ENCODE measurements around the gene SLC46A3.

Gene SLC46A3

DNA sequence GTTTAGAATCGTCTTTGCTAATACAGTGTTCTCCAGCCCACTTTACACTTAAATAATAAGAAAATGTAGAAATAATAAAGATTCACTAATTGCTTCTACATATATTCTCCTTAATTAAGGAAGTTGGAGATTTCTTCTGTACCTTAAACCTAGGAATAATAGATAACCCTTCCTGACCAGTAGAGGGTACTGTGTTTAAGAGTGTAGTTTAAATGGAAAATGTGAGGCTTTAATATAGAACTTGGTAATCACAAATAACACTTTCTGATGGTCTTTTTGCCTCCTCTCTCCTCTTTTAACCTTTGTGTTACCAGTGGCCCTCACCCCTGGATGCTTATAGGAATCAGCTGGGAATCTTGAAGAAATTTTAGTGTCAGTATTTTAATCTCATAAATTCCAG is 39.1 kb downstream of the SLC46A3 start:
- DNase-seq, result no peak

DNA sequence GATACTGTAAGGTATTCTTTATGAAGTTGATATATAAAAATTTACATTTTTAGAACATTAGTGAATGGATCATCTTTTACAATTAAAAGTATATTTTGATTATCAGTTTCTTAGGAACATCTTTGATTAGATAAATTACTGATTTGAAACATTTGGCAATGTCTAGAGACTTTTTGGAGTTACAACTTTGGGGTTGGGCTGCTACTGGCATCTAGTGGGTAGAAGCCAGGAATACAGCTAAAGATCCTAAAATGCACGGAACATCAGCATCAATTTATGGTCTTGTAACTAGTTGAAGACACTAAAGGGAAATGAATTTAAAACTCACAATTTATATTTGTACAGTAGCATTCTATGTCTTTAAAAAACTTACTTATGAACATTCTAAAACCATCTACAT is 40.0 kb downstream of the SLC46A3 start:
- no peak for DNase-seq

DNA sequence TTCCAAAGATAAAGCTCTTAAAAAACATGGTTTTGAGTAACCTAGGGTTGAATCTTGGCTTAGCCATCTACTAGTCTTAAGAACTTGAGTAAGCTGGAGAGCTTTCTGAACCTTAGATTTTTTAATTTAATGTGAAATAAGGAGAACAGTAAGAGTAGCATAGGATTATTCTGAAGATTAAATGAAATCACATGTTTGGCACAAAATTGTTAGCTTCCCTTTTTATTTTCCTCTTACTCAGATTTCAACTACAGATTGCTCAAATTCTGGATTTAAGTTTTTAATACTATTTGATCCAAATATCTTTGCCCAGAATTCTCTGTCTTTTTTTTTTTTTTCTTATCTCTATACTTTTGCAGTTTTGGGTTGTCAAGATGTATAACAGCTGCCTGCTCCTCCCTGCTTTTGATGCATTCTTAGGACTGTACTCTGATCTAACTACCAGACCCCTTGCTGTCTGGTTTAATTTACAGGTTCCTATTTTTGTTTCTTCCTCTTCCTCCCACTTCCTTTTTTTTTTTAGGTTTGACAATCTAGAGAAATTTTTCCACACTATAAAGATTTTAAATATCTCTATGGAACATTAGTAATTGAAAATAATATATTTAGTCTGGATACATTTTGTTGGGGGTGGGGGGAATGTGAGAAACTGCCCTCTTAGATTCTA is 47.5 kb downstream of the SLC46A3 start:
- DNase-seq, result no peak

DNA sequence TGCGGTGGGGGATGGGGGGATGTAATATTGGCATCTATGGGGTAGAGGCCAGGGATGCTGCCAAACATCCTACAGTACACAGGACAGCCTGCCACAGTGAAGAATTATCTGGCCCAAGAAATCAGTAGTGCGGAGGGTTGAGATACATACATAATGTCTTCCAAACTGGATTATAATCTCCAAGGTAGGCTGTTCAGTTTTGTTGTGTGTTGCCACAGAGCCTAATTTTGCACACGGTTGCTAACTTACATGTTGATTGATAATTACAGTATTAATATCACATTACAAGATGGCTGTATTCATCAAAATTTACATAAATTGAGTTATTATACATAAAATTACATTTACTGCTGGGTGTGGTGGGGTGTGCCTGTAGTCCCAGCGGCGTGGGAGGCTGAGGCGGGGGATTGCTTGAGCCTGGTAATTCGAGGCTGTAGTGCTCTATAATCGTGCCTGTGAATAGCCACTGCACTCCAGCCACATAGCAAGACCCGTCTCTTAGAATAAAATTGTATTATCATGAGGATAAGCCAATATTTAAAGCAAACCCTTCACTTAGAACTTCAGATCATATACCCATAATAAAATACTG is 51.8 kb downstream of the SLC46A3 start:
- no peak for DNase-seq

DNA sequence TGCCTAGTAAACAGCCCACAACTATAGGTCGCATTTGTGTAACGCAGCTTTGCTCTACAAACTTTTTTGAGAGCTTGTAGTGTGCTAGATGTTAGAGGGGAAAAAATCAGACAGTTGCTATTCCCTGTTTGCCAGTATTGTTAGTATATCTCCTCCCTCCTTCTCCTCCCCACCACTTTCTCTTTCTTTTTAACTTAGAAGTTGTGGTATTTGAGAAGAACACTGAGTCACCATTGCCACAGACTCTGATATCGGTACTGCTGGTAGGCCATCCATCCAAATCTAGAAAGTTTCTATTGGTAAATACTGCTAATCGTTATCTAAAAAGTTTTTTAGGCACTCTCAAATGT is 59.2 kb downstream of the SLC46A3 start:
- no peak for DNase-seq

DNA sequence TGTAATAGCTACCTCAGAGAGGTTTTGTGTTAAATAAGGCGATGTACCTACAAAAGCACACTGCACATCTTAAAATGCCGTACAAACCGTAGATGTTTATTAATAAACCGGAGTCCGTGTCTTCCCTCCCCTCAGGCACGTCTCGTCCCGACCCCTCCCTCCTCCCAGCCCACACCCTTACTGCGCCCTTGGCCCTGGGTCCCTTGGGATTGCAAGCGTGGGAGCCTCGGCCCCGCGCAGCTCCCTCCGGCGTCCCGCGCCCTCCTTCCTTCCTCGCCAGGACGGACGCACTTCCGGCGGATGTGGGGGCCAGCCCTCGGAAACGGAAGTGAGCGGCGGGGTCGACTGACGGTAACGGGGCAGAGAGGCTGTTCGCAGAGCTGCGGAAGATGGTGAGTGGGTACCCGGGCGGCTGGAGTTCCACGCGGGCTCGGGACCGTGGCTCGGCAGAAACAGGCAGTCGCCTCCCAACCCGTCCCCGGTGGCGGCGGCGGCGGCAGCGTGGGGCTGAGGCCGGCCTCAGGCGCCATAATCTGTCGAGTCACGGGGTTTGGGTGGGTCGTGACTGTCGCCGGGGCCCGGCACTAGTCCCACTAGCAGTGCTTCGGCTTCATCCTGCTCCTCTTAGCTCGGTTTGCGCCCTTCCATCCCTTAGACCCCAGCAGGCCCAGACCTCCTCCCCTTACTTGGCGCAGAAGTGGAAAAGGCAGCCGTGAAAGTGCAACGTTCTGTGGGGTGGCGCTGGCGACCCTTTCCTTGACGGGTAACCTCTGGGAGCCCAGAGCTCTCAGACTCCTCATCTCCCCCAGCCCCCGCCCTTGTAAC is 59.8 kb downstream of the SLC46A3 start, which contains the start of gene POMP:
Gene POMP (plus strand): TSS at position 335 of the 825 bp plus-strand sequence. CDS start 55 bp downstream, at position 390.
- DNase-seq, result peak; percentile 91 to 93

DNA sequence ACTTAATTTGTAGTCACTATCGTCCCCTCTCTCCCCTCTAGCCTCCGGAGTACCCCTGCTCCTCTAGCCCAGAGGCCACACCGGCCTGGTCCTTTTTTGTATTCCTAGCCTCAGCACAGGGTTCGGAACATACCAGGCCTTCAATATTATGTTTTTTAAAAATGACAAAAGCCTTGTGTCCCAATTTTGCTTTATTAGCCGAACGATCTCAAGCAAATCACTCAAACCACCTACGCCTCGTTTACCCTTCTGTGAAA is 60.3 kb downstream of the SLC46A3 start:
- no peak for DNase-seq

DNA sequence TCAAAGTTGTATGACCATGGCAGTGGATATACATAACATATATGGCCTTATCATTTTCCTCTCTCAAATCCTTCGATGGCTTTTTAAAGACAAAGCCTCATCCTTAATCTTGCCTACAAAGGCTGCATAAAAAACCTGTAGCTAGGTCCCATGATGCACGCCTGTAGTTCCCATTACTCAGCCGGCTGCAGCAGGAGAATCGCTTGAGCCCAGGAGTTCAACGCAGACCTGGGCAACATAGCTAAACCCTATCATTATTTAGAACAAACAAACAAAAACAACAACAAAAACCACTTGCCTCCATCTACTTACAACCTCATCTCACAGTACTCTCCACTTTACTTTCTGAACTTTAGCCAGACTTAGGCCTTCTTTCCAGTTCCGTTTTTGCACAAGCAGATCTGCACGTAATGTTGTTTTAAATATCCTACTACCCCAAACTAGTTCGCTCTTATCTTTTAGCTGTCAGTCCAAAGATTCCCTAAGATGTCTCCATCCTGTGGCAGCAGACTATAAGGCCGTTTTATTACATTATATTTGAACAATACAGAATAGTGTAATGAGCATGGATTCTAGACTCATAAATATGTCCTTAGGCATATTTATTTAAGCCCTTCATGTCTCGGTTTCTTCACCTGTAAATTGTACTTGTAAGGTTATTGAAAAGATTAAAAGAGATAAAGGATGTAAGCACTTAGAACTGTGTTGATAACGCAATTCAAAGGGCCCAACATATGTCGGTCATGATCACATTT is 60.8 kb downstream of the SLC46A3 start:
- no peak for DNase-seq

DNA sequence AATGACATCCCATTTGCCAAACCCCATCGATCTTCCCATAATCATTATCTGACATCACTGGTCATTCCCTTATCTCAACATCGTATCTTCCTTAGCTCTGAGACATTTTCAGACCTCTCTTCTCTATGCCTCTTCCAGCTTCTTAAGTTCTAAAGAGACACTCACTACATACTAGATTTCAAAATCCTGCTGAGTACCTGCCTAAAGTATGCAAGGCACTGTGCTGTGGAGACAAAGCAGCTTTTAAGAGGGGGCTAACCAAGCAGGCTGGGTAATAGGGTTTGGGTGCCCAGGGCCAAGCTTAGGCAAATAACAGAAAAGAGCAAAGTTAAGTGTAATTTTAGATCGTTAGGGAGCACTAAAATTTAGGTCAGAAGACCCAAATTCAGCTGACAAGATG is 63.2 kb downstream of the SLC46A3 start:
- no peak for DNase-seq

DNA sequence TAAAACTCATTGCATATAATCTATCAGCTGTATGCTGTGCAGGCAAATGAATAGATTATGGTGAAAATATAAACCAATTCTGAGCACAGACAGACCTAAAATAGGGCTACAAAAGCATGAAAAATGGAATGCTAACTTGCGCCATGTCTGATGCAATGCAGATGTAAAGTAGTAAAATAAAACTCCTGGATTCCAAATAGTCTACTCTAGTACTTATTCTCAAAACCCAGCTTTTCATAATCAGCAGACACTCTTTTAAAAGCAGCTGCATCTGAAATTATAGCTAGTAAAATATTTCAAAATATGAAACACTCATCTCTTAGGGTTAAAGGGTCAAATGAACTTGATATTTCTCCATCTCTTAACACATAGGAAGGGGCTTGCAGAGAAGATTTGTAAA is 64.5 kb downstream of the SLC46A3 start:
- no peak for DNase-seq

DNA sequence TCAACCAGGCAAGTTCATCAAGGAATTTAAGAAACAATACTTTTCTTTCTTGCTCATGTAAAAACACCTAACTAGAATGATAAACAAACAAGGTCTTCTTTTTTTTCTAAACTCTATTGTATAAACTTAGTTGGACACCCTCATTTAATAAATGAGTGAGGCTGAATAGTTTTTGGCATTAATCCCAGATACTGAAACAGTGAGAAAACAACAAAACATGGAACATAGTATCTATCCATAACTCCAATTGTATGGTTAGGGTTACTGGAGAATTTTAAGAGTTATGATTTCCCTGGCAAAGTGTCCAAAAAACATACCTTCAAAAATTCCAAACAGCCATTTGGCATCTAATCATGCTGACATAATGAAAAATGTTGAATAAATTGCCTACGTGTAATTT is 65.7 kb downstream of the SLC46A3 start:
- DNase-seq, result no peak

DNA sequence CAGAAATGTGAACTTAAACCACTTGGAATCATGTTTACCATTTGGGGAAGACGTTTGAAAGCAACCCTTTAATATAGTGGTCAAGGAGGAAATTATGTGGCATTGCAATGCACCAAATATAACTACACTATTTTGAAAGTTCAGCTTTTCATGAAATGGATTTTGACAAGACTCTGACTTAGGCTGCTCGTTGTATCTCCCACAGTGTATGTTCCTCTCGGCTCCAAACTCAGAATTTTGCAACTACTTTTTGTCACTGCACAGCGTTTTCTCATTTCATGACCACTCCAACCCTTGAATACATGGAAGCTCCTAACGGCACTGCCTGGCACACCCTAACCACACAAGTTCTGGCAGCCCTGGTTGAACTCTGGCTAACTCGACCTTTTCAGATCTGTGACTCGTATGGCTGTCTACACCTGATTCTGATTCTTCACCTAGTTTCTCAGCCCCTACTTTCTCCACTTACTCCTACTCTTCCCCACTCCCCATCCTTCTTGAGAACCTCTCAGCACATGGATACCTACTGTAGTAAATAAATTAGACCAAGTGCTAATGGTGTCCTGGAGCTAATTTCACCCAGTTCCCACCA is 66.9 kb downstream of the SLC46A3 start:
- no peak for DNase-seq

DNA sequence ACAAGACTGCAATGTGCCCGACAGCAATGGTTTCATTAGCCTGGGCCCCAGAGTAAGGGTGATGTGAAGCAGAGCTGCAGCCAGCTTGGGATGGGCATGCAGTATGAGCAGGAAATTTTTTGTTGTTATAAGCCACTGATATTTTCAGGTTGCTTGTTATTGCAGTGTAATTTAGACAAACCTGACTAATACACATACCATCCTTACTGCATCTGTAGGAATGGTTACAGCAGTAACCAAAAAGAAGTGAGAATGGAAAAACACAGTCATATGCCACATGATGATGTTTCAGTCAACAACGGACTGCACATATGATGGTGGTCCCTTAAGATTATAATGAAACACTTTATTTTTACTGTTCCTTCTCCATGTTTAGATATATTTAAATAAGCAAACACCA is 68.5 kb downstream of the SLC46A3 start:
- no peak for DNase-seq

All from activated CD4-positive, alpha-beta T cell treated with anti-CD3 and anti-CD28 coated beads, Interleukin-2, amount 50 U/mL, for 48 hours (primary cell).